Measurements from ENCODE around the gene SORCS2.

Gene SORCS2

GRCh38 chr4:7503559-7504249 is 311.4 kb downstream of the SORCS2 start:
- no peak for TF ChIP-seq TAF1 (IDR thresholded peaks at IDR 0.05; ENCODE audit: low read depth)
- TF ChIP-seq EP300 (IDR thresholded peaks at IDR 0.05; ENCODE audit: borderline replicate concordance): no peak
- TF ChIP-seq REST (IDR thresholded peaks at IDR 0.05; ENCODE audit: low read depth): no peak
- TF ChIP-seq FOXM1 (IDR thresholded peaks at IDR 0.05; ENCODE audit: borderline replicate concordance, low read depth): no peak
- TF ChIP-seq TEAD4 (IDR thresholded peaks at IDR 0.05): no peak
- no peak for TF ChIP-seq USF1 (IDR thresholded peaks at IDR 0.05)
- TF ChIP-seq YY1 (IDR thresholded peaks at IDR 0.05; ENCODE audit: low read depth): no peak
- TF ChIP-seq MAX (IDR thresholded peaks at IDR 0.05): no peak
- no peak for TF ChIP-seq RAD21 (IDR thresholded peaks at IDR 0.05; ENCODE audit: low read depth)
- no peak for TF ChIP-seq TCF12 (IDR thresholded peaks at IDR 0.05; ENCODE audit: low read depth)
- TF ChIP-seq EGR1 (IDR thresholded peaks at IDR 0.05): no peak
- TF ChIP-seq NFIC (IDR thresholded peaks at IDR 0.05): no peak
- TF ChIP-seq CEBPB (IDR thresholded peaks at IDR 0.05): no peak
- no peak for TF ChIP-seq CREB1 (IDR thresholded peaks at IDR 0.05; ENCODE audit: low read depth)
- no peak for TF ChIP-seq ZBTB7A (IDR thresholded peaks at IDR 0.05; ENCODE audit: low read depth)

- TF ChIP-seq MAX (IDR thresholded peaks at IDR 0.05) (no peak), CEBPB (IDR thresholded peaks at IDR 0.05) (no peak), EGR1 (IDR thresholded peaks at IDR 0.05) (no peak), CREB1 (IDR thresholded peaks at IDR 0.05; ENCODE audit: low read depth) (no peak), TCF12 (IDR thresholded peaks at IDR 0.05; ENCODE audit: low read depth) (no peak), NFIC (IDR thresholded peaks at IDR 0.05) (no peak), ZBTB7A (IDR thresholded peaks at IDR 0.05; ENCODE audit: low read depth) (no peak), REST (IDR thresholded peaks at IDR 0.05; ENCODE audit: low read depth) (no peak), FOXM1 (IDR thresholded peaks at IDR 0.05; ENCODE audit: borderline replicate concordance, low read depth) (no peak), EP300 (IDR thresholded peaks at IDR 0.05; ENCODE audit: borderline replicate concordance) (no peak), RAD21 (IDR thresholded peaks at IDR 0.05; ENCODE audit: low read depth) (no peak), USF1 (IDR thresholded peaks at IDR 0.05) (no peak), TAF1 (IDR thresholded peaks at IDR 0.05; ENCODE audit: low read depth) (no peak), YY1 (IDR thresholded peaks at IDR 0.05; ENCODE audit: low read depth) (no peak), TEAD4 (IDR thresholded peaks at IDR 0.05) (no peak)
Measured at GRCh38 chr4:7505116-7505900, 313.0 kb downstream of the SORCS2 start.

- no peak for TF ChIP-seq TEAD4 (IDR thresholded peaks at IDR 0.05)
- TF ChIP-seq NFIC (IDR thresholded peaks at IDR 0.05): no peak
- TF ChIP-seq EP300 (IDR thresholded peaks at IDR 0.05; ENCODE audit: borderline replicate concordance): no peak
- no peak for TF ChIP-seq FOXM1 (IDR thresholded peaks at IDR 0.05; ENCODE audit: borderline replicate concordance, low read depth)
- TF ChIP-seq YY1 (IDR thresholded peaks at IDR 0.05; ENCODE audit: low read depth): no peak
- no peak for TF ChIP-seq CEBPB (IDR thresholded peaks at IDR 0.05)
- no peak for TF ChIP-seq TCF12 (IDR thresholded peaks at IDR 0.05; ENCODE audit: low read depth)
- TF ChIP-seq REST (IDR thresholded peaks at IDR 0.05; ENCODE audit: low read depth): no peak
- no peak for TF ChIP-seq CREB1 (IDR thresholded peaks at IDR 0.05; ENCODE audit: low read depth)
- TF ChIP-seq ZBTB7A (IDR thresholded peaks at IDR 0.05; ENCODE audit: low read depth): no peak
Measured at GRCh38 chr4:7506119-7506518, 313.8 kb downstream of the SORCS2 start.

All from Ishikawa (cell line).